GM18870 (cell line): ENCODE measurements around the gene CCK.
"Not testable (repeated sequence)": the region's sequence is repeated elsewhere in the genome, so short reads cannot be mapped to it uniquely, and the experiment has no call there.

ENCODE experiments used
- ATAC-seq: cut with Tn5 transposase; IDR thresholded peaks from one replicate; pipeline ENCODE4 v1.9.1; 2021; ENCODE audit warnings: moderate library complexity; ENCODE audit not compliant: unreplicated experiment

CCK gene, protein sequence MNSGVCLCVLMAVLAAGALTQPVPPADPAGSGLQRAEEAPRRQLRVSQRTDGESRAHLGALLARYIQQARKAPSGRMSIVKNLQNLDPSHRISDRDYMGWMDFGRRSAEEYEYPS

DNA sequence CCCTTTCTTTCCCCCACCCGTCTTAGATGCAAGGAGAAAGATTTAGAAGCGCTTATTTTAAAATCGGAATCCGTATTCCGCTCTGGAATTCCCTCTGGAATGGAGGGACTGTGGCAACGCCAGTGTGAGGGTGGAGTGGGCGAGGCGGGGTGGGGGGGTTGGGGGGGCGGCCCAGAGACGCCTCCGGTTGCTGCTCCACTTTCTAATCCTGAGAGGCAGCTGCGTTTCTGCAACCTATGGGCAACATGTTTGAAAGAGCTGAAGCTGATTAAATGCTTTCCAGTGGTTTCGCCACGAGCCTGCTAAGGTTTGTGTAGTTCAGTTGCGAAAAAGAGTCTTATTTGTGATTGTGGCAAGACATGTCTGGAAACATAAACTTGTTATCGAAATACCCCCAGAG lies at the start of gene CCK:
Gene CCK (minus strand): TSS at position 101 of the 400 bp plus-strand sequence. CDS start 2,555 bp downstream, outside the sequence.
- no peak for ATAC-seq

DNA sequence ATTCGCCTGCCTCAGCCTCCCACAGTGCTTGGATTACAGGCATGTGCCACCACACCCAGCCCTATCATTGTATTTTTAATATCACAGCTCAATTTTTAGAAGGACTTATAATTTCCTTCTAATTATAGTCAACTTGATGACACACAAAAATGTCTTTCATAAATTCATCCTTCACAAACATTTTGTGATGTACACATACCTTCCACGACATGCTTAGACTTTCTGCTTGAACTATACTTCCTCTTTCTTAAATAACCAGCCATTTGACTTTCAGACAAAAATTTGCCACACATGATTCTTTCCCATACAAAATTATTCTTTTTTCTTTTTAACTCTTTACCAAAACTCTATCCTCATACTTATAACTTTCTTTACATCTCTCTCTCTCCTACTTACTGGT lies 48.4 kb upstream of the CCK start:
- ATAC-seq, result no peak

DNA sequence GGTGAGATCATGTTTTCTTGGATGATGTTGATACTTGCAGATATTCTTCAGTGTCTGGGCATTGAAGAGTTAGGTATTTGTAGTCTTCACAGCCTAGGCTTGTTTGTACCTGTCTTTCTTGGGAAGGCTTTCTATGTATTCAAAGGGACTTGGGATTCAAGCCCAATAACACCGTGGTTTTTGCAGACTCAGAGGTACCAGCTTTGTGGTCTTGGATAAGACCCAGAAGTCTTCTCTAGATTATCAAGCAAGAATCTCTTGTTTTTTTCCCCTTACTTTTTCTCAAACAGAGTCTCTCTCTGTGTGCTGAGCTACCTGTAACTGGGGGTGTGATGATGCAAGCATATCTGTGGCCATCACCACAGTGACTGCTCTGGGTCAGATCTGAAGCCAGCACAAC lies 42.7 kb upstream of the CCK start:
- ATAC-seq, result no peak

DNA sequence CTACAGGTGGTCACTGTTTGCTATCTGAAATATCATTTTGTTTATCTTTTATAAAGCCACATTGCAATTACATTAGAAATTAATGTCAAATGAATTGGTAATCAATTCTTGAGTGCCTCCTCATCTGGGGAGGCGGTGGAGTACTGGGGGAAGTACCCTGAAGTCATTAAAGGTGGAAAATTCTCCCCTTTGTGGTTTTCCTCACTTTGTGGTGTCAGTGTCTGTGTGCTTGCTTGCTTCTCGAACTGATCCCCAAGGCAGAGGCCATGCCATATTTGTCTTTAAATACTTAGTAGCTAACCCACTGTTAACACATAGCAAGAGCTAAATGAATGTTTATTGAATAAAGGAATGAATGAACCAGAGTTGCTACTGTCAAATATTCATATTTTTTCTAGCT lies 40.5 kb upstream of the CCK start:
- no peak for ATAC-seq

DNA sequence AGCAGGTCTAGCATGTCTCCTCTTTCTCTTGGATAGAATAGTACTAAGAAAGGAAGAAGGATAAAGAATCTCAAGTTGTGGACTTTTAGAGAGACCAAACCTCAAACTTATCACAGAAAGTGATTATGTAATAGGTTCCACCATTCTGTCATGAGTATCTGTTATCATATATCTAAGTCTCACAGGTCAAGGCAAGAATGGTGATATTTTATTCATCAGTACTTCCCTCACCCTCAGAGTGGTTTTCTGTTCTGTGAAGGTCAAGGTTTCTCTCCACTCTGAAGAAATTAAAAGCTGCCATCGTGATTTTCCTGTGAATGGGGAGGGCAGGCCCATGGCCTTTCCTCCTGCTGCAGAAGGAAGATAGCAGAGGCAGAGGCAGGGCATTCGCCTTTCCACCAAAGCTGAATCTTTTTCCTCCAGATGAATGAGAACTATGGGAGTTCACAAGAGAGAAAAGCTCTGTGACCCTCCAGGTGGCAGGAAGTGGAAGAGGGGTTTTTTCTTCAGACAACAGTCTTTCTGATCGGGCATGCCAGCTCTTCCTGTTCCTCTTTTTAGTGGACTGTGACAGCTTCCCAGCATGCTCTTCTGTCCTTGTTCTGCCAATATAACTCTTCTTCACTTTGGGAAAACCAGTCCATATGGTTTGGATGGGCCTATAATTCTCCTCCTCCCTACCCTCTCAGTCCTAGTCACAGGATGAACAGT lies 37.1 kb upstream of the CCK start:
- no peak for ATAC-seq

DNA sequence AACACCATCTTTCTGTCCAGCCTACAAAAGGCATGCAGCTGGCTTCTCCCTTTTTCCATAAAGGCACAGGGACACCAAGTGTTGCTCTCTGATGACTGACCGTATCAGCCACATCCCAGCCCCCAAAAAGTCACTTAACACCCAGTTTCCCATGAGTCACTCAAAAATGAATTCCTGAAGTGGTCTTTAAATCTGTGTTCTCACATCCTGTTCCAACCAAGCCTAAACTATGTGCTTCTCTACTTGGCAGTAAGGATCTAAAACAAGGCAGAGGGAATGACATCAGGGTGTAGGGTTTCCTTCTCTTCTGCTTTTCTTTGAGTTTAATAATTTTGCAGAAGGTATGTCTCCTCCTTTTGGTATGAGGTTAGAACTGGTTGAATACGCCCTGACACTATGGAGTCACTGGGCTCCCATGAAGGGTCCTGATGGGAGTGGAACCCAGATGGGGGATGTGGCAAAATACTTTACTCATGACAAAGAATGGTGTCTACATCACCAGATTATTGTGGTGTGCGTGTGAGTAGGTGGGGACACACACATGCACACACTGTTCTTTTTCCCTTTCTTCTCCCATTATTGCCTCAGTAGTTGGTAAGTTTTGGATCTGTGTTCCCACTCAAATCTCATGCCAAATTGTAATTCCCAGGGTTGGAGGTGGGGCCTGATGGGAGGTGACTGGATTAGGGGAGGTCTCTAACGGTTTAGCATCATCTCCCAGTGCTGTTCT lies 35.6 kb upstream of the CCK start:
- no peak for ATAC-seq

DNA sequence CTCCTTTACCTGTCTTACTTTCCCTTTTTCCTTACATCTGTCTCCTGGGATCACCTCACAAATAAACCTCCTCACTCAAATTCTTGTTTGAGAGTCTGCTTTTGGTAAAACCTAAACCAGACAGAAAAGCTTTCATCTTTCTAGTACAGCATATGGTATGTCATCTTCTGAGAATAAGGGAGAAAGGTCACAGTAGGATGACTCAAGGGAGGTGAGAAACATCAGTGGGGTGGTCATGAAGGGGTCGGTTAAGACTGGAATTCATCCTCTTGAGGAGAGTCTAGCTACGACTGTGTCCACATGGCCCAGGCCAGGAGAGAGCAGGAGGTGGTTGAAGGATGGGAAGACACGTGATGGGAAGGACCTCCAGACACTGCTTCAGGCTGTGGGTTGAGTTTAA lies 34.8 kb upstream of the CCK start:
- ATAC-seq, result no peak

DNA sequence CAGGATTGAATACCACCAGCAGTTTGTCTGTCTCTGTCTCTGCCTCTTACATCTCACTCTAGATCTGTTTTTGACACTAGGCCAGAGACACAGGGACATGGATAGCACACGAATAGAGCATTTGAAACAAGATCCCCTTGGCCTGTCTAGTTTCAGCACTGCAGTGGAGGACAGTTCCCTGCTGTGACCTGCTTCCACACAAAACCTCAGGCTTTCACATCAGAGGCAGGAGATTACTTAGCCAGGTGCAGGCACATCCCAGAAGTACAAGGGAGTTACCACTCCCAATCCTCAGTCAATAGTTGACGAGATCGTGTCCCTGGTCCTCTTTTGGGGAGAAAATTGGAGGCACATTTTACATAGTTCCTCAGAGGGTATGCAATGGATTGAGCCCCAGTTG lies 34.0 kb upstream of the CCK start:
- ATAC-seq, result no peak

DNA sequence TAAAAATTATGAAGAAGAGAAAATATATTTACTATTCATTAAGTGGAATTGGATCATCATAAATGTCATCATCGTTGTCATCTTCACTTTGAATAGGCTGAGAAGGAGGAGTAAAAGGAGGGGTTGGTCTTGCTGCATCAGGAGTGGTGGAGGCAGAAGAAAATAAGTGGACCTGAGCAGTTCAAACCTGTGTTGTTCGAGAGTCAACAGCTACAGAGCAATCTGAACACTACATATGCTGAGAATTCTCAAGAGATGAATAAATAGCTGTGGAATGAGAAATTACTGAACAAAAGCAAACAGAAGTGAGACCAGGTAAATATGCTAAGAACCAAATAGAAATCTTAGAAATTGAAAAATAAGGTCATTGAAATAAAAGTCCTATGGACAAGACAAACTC lies 32.3 kb upstream of the CCK start:
- ATAC-seq, result no peak

DNA sequence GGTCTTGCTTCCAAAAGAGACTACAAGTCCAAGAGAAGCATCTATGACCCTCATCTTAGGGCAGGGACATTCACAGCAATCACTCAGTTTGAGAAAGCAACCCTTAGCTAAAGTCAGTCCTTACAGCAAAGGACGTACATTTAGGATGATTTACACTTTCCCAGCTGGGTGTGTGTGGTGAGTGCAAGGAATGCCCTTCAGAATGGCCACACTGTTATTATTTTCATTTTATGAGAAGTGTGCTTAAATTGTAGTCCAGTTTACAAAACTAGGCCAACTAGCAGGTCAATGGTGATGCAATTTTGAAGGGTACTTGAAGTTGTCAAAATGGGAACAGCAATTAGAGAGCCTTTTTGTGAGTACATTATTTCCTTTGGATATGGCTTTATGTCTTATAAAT lies 26.0 kb upstream of the CCK start:
- ATAC-seq, result no peak

DNA sequence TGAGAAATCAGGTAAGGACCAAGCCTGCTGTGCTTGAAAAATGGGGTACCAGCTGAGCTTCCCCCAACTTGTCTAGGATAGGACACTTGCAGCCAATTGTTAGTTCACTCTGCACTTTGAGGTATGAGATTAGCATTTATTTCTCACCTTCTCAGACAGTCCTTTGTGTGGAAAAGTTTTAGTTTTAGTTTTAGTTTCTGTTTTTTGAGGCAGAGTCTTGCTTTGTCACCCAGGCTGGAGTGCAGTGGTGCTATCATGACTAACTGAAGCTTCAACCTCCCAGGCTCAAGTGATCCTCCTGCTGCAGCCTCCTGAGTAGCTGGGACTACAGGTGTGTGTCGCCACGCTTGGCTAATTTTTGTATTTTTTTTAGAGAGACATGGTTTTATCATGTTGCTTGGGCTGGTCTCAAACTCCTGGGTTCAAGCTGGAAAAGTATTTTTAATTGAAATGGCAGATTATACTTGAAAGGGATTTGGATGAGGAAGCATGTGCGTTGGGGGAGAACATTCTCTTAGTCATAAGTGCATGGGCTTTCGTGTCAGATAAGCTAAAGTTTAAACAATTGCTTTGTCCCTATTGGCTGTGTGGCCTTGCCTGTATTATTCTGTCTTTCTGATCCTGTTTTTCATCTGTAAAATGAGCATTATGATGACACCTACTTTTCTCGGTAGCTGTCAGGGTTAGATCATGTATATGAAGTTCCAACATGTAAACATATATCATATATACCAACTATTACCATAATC lies 25.2 kb upstream of the CCK start:
- peak; percentile 58 for ATAC-seq

DNA sequence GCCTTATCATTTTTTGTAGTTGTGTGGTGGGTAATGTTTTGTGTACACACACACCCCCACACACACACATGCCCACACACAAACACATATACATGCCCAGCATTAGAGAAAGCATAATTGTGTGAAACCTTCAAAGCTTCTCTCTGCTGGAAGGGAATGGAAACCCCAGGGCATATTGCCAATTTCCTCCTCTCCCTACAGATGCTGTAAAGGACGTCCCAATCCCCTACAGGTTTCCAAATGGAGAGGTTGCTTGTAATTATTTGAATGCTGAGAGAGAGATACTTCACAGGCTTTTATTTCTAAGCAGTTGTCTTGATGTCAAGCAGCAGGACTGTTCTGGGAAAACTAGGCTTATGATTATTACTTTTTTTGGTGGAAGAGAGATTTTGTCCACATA lies 23.0 kb upstream of the CCK start:
- no peak for ATAC-seq

DNA sequence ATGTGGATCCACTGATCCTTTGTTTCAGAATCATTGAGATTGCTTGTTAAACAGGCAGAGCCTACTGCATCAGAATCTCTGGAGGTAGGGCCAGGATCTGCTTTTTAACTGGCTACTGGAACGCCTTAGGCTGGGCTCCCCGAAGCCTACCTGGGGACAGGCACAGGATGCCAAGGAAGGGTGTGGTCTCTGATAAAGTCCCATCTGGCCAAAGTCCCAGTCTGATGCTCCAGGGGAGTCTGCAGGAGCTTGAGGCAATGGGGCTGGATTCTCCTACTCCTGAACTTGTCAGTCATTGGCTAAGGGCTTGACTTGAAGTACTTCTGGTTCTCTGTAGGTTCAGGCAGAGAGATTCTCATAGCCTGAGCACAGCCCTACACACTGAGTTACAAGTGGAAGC lies 22.4 kb upstream of the CCK start:
- ATAC-seq, result no peak

DNA sequence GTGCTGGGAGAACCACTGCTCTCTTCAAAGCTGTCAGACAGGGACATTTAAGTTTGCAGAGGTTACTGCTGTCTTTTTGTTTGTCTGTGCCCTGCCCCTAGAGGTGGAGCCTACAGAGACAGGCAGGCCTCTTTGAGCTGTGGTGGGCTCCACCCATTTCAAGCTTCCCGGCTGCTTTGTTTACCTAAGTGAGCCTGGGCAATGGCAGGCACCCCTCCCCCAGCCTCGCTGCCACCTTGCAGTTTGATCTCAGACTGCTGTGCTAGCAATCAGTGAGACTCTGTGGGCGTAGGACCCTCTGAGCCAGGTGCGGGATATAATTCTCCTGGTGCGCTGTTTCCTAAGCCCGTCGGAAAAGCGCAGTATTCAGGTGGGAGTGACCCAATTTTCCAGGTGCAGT lies 21.4 kb upstream of the CCK start:
- not testable (repeated sequence) for ATAC-seq

DNA sequence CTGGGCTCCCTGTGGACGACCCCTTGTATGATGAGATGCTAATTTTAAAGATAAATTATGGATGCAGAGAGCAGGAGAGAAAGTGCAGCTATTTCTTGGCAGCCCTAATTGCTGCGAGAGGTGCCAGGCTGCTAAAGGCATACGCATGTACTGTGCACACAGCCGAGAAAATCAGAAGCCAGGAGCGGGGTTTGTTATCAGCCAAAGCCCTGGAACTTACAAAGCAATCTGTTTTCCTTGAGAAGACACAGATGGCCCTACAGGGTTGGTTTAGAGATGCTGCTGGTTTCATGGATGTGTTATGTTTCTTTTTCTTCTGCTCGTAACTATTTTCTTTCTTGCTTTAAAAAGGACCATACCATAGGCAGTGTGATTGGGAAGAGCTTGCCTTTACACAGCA lies 11.7 kb upstream of the CCK start:
- no peak for ATAC-seq

DNA sequence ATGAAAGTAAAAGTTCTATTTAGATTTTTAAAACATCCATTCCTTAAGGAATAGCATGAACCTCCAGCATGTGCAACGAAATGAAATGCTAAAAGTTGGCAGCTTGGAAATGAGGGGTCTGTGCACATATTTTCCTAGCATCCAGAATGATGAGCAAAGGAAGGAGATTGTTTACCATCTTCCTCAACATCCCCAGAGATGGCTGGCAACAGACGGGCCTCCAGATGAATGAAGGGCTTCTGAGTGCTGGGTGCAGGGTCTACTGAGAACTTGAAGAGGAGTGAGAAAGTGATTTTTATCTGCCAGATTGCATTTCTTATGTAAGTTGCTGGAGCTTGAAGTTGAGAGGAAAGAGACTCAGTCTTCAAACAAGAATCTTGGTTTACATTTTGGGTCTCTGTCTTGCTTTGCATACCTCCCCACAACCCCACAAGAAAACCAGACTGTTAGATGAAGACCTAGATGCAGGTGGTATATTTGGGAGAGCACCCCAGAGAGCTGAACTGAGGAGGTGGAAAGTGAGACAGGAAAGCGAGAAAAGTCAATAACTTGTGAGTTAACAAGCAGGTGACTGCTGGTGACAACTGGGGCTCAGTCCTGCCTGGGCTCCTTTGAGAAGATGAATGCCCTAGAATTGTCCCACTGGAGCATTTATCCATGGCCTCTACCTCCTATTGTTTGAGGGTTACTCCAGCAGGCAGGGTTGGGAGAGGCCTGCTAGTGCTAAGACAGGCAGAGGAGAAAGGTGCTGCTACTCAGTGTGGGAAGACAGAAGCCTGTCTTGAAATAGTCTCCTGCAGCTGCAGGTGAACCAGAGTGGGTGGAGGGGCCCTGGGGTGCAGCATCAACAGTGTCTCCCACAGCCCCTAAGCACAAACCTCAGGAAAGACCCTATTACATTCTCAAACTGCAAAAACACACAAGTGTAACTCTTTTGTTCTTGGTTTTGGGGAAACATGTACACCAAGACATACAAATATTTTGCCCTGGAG lies 10.5 kb upstream of the CCK start:
- ATAC-seq, result no peak

DNA sequence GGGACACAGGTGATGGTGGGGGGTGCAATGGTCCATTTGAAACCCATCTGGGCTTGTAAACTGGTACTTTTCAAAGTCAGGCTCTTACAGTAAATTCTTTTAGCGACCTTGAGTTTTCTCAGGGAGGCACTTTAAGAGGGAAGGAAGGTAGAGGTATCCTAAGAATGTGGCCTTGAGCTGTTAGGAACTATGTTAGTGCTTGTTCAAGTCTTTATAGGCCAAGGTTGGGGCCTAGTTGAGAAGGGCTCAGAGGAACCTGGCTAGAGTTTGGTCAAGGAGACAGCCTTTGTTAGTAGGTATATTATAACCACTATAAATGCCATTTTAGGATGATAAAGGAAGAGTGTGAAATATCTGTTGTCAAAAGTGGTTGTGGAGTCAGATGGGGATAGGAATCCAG lies 9.2 kb upstream of the CCK start:
- ATAC-seq, result no peak

DNA sequence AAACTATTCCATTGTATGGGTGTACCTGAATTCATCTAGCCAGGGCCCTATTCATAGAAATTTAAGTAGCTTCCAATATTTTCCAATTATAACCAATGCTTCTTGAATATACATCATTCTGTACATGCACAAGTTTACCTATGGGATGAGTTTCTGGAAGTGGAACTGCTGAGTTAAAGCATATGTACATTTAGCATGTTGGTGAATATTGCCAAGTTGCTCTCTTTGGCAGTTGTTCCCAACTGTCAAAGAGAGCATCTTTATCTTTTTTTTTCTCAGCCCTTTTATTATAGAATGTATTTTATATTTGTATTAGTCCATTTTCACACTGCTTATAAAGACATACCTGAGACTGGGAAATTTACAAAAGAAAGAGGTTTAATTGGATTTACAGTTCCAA lies 8.3 kb upstream of the CCK start:
- ATAC-seq, result no peak

DNA sequence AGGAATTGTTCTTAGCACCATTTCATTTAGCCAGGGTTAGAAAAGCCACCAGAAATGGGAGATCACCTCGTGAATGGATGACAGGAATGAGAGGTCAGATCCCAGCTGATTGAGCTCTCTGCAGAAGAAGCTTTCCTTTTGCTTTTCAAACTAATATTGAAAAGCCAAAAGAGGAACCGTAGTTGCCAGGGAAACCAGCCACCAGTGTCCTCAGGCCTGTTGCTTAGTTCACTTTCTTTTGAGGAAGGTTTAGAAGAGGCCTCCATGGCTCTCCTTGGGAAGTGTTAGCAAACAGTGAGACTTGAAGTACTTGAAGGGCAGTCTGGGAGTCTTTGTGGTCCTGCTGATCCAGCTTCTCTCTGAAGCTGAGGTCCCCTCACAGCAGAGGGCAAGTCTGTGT lies 7.4 kb upstream of the CCK start:
- ATAC-seq, result no peak

DNA sequence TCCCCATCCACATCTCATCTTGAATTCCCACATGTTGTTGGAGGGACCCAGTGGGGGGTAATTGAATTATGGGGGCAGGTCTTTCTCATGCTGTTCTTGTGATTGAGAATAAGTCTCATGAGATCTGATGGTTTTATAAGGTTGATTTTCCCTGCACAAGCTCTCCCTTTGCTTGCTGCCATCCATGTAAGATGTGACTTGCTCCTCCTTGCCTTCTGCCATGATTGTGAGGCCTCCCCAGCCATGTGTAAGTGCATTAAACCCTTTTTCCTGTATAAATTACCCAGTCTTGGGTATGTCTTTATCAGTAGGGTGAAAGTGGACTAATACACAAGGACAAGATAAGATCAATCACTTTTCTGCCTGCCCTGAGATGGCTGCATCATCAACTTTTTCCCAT lies 5.8 kb upstream of the CCK start:
- ATAC-seq, result no peak

DNA sequence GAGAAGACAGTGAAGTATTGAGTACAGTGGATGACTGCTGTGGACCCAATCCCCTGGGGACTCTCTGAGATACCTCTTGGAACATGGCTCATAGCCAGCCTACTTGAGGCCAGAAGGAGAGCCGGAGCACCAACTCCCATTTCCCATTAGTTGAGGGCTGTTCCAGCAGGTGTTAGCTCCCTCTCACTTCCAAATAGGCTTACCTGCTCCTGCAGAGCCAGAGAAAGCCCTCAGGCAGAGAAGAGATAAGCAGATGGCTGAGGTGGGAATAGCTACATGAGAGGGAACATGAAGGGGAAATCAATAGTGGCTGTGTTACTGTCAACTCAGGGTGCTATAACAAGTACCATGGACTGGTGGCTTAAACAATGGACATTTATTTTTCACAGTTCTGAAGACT lies 4.6 kb upstream of the CCK start:
- ATAC-seq, result no peak
